Fibroblast of lung (primary cell): Measurements from ENCODE around the gene GBP7. TPM values are rescaled to one million over a fixed set of nuclear protein-coding genes. Genes with fewer than 3 reads are reported as not detected.

Experiments used
- DNase-seq, 2 donors: peaks; one replicate each; pipeline versions ENCODE4 v3.0.0 to v3.0.0-alpha.2; 2010; ENCODE audit warnings: low read depth in 2 of 2
- H2AFZ ChIP-seq: 2 replicates; pipeline ENCODE4 v1.5.1; 2012; ENCODE audit warnings: low read length, control low read depth, inconsistent platforms
- H3K27ac ChIP-seq: 2 replicates; pipeline ENCODE4 v1.5.1; 2011; ENCODE audit warnings: low read length, control low read depth; ENCODE audit not compliant: insufficient read depth
- H3K27me3 ChIP-seq: 2 replicates; pipeline ENCODE4 v1.5.1; 2011; ENCODE audit warnings: mild to moderate bottlenecking, low read length; ENCODE audit not compliant: control insufficient read depth, insufficient read depth
- H3K36me3 ChIP-seq: 2 replicates; pipeline ENCODE4 v1.5.1; 2011; ENCODE audit warnings: low read length; ENCODE audit not compliant: control insufficient read depth, insufficient read depth
- H3K4me1 ChIP-seq: 2 replicates; pipeline ENCODE4 v1.5.1; 2011; ENCODE audit warnings: low read length; ENCODE audit not compliant: control insufficient read depth, insufficient read depth; ENCODE audit errors: extremely low read depth
- H3K4me2 ChIP-seq: 2 replicates; pipeline ENCODE4 v1.5.1; 2011; ENCODE audit warnings: low read length, control low read depth; ENCODE audit not compliant: insufficient read depth; ENCODE audit errors: extremely low read depth
- H3K4me3 ChIP-seq, 4 experiments: fragments of 200-600 bp in 1 of 4; sonication (generic) in 1 of 4; replicated peaks in 1 of 4; 2 replicates each; pipeline ENCODE4 v1.5.1; 2011 to 2016; ENCODE audit warnings: low read length in 4 of 4, low read depth in 3 of 4, mild to moderate bottlenecking in 3 of 4, control low read depth in 2 of 4, inconsistent platforms in 1 of 4, mixed read lengths in 1 of 4; ENCODE audit not compliant: insufficient read depth in 1 of 4; ENCODE audit errors: control extremely low read depth in 1 of 4
- H3K79me2 ChIP-seq: 2 replicates; pipeline ENCODE4 v1.5.1; 2012; ENCODE audit warnings: mild to moderate bottlenecking, low read length, inconsistent platforms; ENCODE audit not compliant: control insufficient read depth, insufficient read depth
- H3K9ac ChIP-seq: 2 replicates; pipeline ENCODE4 v1.5.1; 2011; ENCODE audit warnings: mild to moderate bottlenecking, low read length, control low read depth; ENCODE audit not compliant: insufficient read depth
- H3K9me3 ChIP-seq: 2 replicates; pipeline ENCODE4 v1.5.1; 2012; ENCODE audit warnings: low read depth, low read length; ENCODE audit not compliant: control insufficient read depth, insufficient read depth
- H4K20me1 ChIP-seq: 2 replicates; pipeline ENCODE4 v1.5.1; 2011; ENCODE audit warnings: low read length; ENCODE audit not compliant: control insufficient read depth, insufficient read depth; ENCODE audit errors: extremely low read depth
- CTCF ChIP-seq, 2 donors: IDR thresholded peaks in 1 of 2; conservative IDR thresholded peaks in 1 of 2; 1 replicate in 1 of 2; 2 replicates in 1 of 2; pipeline ENCODE4 v1.5.1; 2011 to 2012; ENCODE audit warnings: low read length in 2 of 2, control low read depth in 1 of 2, inconsistent platforms in 1 of 2, low read depth in 1 of 2, mild to moderate bottlenecking in 1 of 2
- EZH2 ChIP-seq: IDR thresholded peaks from 2 replicates; pipeline ENCODE4 v1.5.1; 2012; ENCODE audit warnings: low read length, control low read depth, mild to moderate bottlenecking; ENCODE audit errors: missing control alignments
- polyA plus RNA-seq, 2 donors: library from polyadenylated mRNA; depleted of rRNA in 1 of 2; stranded (reverse) in 1 of 2; unstranded in 1 of 2; fragments of >200 nt; gene quantifications; 2 replicates each; pipeline ENCODE4 v1.2.1, GENCODE V29; 2011 to 2012; ENCODE audit warnings: missing spikeins in 1 of 2
- total RNA-seq: library from RNA; depleted of rRNA; stranded (reverse); fragments of >200 nt; gene quantifications from 2 replicates; pipeline ENCODE4 v1.2.1, GENCODE V29; 2014

Gene GBP7
- total and polyA plus RNA-seq, 2 donors (not counting 1 experiment from before 2014, with no cell fraction given), result not detected

- Histone ChIP-seq H3K4me3 (no peak overlapping the region), H3K9me3 (no peaks in the 10 kb centered on the region), H3K9ac (no peak overlapping the region), H4K20me1 (no peaks in the 10 kb centered on the region), H3K36me3 (no peaks in the 10 kb centered on the region), H3K27ac (no peak overlapping the region), H2AFZ (no peak overlapping the region), H3K27me3 (no peaks in the 10 kb centered on the region), H3K4me2 (no peak overlapping the region), H3K79me2 (no peaks in the 10 kb centered on the region), H3K4me1 (no peaks in the 10 kb centered on the region)
- DNase-seq, result no peak
- no peak for TF ChIP-seq EZH2
- TF ChIP-seq CTCF (conservative IDR thresholded peaks at IDR 0.05 in 1 of 2, IDR thresholded peaks at IDR 0.05 in 1 of 2; ENCODE audit: low read depth in 1 of 2, low read length in 2 of 2), result no peak
Measured at GRCh38 chr1:89172468-89173143, 3.2 kb downstream of the GBP7 start.

GRCh38 chr1:89171067-89171438 lies 4.8 kb downstream of the GBP7 start:
- Histone ChIP-seq H3K36me3 (no peaks in the 10 kb centered on the region), H3K27me3 (no peaks in the 10 kb centered on the region), H3K4me3 (no peak overlapping the region), H3K79me2 (no peaks in the 10 kb centered on the region), H3K27ac (no peak overlapping the region), H3K4me2 (no peak overlapping the region), H3K4me1 (no peaks in the 10 kb centered on the region), H4K20me1 (no peaks in the 10 kb centered on the region), H2AFZ (no peak overlapping the region), H3K9ac (no peak overlapping the region), H3K9me3 (no peaks in the 10 kb centered on the region)
- no peak for TF ChIP-seq EZH2
- TF ChIP-seq CTCF (conservative IDR thresholded peaks at IDR 0.05 in 1 of 2, IDR thresholded peaks at IDR 0.05 in 1 of 2; ENCODE audit: low read depth in 1 of 2, low read length in 2 of 2), result no peak
- DNase-seq, result no peak

- no peaks in the 10 kb centered on the region for H3K27me3 ChIP-seq
- TF ChIP-seq CTCF (conservative IDR thresholded peaks at IDR 0.05 in 1 of 2, IDR thresholded peaks at IDR 0.05 in 1 of 2; ENCODE audit: low read depth in 1 of 2, low read length in 2 of 2), result no peak
- no peak for TF ChIP-seq EZH2
- H3K9me3 ChIP-seq, result no peaks in the 10 kb centered on the region
- H4K20me1 ChIP-seq, result no peaks in the 10 kb centered on the region
- H3K36me3 ChIP-seq, result no peaks in the 10 kb centered on the region
- H3K4me1 ChIP-seq, result no peaks in the 10 kb centered on the region
- DNase-seq, result no peak
- H3K4me2 ChIP-seq, result no peak overlapping the region
- no peak overlapping the region for H3K9ac ChIP-seq
- no peak overlapping the region for H3K27ac ChIP-seq
- H2AFZ ChIP-seq, result no peak overlapping the region
- no peaks in the 10 kb centered on the region for H3K79me2 ChIP-seq
- no peak overlapping the region for H3K4me3 ChIP-seq
Measured at GRCh38 chr1:89170170-89171066, 5.4 kb downstream of the GBP7 start.
